GM11168 (cell line): Measurements from ENCODE around the gene TBC1D22B.

Source experiments
- in situ Hi-C: fragments of 300-500 bp; cut with MboI; formaldehyde crosslinking; loops from one replicate; pipeline ENCODE4 v1.12.0; 2022; ENCODE audit warnings: low sequenced_read_pairs; ENCODE audit not compliant: unreplicated experiment

Gene TBC1D22B, protein sequence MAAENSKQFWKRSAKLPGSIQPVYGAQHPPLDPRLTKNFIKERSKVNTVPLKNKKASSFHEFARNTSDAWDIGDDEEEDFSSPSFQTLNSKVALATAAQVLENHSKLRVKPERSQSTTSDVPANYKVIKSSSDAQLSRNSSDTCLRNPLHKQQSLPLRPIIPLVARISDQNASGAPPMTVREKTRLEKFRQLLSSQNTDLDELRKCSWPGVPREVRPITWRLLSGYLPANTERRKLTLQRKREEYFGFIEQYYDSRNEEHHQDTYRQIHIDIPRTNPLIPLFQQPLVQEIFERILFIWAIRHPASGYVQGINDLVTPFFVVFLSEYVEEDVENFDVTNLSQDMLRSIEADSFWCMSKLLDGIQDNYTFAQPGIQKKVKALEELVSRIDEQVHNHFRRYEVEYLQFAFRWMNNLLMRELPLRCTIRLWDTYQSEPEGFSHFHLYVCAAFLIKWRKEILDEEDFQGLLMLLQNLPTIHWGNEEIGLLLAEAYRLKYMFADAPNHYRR

DNA sequence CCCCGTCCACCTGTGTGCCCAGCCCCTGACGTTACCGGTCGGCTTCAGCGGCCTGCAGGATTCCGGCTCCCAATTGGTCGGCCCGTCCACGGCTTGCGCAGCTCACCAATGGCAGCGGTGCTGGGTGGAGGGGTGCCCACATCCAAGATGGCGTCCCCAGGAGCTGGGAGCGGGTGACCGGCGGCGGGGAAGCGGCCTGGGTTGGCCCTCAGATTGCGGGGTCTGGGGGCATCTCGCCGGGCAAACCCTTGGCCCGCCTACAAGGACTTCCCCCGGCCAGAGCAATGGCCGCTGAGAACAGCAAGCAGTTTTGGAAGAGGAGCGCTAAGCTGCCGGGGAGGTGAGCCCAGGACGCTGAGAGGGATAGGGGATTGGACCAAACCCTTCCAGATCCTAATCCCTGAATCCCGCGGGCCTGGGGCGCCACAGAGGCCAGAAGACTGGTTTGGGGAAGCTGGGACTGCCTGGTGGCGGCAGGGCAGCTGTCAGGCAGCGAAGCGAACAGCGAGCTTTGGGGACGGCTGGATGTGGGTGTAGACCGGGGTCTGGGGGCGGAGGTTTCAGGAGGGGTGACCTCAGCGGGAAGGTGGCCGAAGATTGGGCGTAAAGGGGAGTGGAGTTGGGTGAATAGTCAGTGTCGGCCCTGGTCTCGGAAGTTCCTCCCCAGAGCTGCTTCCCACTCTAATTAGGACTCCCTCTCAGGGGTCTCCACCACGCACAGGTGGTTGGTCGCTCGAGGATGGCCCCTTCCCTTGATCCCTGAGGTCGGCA lies at the start of gene TBC1D22B, which contains the start of gene TMEM217:
TSS of gene TBC1D22B (plus strand) at position 139 of the 771 bp plus-strand sequence. CDS start at position 285, 146 bp downstream.
TSS of gene TMEM217 (minus strand) at position 511 of the 771 bp plus-strand sequence. CDS start 39,114 bp downstream, outside the sequence.
- in situ Hi-C loops, result no loop called here

DNA sequence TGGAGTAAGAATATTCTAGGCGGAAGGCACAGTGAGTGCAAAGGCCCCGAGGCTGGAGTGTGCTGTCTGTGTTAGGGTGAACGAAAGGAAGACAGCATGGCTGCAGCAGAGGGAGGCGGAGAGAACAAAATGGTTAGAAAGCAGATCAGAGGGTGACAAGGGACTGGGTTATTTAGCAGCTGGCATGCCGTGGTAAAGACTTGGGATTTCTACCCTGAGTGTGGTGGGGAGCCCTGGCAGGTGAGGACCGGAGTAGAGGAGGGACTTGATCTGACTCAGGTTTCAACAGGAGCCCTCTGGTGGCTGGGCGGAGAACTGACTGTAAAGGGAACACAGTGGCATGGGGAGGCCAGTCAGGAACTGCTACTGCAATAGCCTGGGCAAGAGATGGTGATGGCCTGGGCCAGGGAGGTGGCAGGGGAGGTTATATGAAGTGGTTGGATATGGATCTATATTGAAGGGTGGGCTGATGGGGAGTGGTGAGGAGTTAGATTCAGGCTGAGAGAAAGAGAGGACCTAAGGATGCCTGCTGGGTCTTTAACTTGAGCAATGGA lies 49.6 kb upstream of the TBC1D22B start:
- in situ Hi-C loops, result loop anchor here (25.0 kb wide), 1 partner anchor 321 kb away; the partner anchor contains the start of gene C6orf89

DNA sequence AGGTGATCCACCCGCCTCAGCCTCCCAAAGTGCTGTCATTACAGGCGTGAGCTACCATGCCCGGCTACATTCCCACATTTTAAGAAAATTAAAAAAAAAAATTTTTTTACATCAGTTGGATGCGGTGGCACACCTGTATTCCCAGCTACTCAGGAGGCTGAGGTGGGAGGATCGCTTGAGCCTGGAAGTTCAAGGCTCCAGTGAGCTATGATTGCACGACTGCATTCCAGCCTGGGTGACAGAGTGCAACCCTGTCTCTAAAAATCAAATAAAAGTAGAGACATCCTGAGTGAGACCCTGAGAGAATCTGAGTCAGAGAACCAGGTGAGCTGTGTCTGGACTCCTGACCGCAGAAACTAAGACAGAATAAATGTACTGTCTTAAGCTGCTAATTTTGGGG lies 48.8 kb upstream of the TBC1D22B start:
- in situ Hi-C loops, result loop anchor here (25.0 kb wide), 1 partner anchor 321 kb away; the partner anchor contains the start of gene C6orf89

DNA sequence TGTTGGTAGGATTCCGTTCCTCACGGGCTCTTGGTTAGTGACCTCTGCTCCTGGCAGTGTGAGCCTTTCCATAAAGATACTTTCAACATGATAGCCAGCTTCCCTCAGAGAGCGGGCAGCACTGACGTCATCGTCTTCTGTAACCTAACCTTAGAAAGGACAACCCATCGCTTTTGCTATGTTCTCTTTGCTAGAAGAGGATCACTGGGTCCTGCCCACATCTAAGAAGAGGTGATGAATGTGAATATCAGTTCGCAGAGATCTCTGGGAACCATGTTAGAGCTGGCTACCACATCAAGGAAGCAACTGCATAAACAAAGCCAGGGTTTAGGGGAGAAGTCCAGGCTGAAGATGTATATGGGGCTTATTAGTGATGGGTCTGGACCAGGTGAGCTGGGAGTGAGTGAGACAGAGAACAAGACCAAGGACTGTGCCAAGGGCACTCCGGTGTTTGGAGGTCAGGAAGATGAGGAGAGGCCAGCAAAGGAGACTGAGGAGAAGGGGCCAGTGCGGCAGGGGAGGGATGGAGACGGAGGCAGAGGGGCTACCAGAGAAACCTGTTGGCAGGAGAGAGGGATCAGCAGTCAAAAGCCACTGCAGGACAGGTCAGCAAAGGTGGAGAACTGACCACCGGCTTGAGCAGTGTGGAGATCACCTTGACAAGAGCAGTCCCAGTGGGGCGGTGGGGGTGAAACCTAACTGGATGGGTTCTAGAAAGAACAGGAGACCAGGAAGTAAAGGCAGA lies 47.9 kb upstream of the TBC1D22B start:
- in situ Hi-C loops, result loop anchor here (25.0 kb wide), 1 partner anchor 322 kb away; the partner anchor contains the start of gene C6orf89

DNA sequence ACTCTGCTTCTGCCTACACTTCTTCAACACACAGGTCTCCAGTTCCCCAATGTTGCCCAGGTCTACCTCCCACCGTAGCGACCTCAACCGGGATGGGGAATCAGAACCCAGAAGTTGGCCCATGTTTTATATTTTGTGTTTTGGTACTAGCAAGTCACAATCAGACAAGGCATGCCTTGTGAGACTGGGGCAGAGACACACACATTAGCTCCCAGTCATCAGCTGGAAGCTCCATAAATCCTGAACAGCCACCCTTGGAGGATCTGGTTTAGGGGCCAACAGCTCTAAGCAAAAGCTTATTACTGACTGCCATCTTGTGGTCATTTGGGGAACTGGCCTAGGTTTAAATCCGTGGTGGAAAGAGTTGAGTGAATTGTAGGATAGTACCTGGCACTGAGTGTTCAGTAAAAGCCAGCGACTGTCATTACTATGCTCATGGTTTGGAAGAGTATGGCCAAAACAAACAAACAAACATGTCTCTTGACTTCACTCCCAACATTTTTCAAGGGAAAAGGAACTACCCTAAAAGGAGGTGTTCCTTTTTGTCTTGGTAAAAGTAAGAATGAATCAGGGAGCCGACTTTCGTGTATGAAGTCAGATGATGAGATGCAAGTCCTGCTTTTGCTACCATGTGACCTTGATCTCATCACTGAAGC lies 47.1 kb upstream of the TBC1D22B start:
- in situ Hi-C loops, result loop anchor here (25.0 kb wide), 1 partner anchor 323 kb away; the partner anchor contains the start of gene C6orf89

DNA sequence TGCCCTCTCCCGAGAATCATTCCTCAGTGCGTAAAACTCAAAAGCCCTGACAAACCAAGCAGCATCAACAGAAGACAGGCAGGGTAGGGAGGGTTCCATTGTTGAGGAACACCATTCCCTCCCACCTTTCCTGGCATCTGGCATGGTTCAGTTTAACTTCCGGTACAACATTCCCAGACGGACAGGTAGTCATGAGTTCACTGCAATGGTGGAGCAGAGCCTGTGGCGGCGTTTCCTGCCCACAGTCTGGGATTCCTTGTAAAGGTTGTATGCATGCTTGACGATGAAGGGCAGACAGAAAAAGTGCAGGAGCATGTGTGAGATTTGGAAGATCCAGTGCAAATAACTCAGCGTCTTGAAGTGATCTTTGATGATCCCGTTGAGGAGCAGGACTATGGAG lies 45.3 kb upstream of the TBC1D22B start:
- in situ Hi-C loops, result loop anchor here (25.0 kb wide), 1 partner anchor 325 kb away; the partner anchor contains the start of gene C6orf89

DNA sequence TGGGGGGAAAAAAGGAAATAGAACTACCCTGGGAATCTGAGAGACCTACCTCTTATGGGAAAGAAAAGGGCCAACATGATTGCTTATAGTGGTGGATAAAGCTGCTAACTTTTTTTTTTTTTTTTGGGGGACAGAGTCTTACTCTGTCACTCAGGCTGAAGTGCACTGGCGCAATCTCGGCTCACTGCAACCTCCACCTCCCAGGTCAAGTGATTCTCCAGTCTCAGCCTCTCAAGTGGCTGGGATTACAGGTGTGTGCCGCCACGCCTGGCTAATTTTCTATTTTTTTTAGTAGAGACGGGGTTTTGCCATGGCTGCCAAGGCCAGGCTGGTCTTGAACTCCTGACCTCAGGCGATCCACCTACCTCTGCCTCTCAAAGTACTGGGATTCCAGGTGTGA lies 39.5 kb upstream of the TBC1D22B start:
- in situ Hi-C loops, result loop anchor here (25.0 kb wide), 1 partner anchor 331 kb away; the partner anchor contains the start of gene C6orf89

DNA sequence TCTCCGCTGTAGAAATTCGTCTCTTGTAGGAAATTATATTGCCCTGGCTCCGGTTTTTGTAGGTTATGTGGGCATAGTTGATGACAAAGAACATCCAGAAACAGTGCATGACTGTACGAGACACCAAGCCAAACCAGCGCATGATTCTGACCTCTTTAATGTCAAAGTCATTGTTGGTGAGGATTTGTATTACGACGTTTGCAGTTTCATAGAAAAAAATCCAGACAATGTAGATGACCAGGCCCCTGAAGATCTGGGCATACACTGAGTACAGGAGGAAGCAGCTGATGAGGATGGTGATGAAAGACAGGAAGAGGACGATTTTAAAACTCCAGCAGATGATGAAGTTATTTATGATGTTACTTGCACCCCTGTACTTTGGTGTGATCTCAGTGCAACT lies 39.1 kb upstream of the TBC1D22B start:
- in situ Hi-C loops, result loop anchor here (25.0 kb wide), 1 partner anchor 331 kb away; the partner anchor contains the start of gene C6orf89

DNA sequence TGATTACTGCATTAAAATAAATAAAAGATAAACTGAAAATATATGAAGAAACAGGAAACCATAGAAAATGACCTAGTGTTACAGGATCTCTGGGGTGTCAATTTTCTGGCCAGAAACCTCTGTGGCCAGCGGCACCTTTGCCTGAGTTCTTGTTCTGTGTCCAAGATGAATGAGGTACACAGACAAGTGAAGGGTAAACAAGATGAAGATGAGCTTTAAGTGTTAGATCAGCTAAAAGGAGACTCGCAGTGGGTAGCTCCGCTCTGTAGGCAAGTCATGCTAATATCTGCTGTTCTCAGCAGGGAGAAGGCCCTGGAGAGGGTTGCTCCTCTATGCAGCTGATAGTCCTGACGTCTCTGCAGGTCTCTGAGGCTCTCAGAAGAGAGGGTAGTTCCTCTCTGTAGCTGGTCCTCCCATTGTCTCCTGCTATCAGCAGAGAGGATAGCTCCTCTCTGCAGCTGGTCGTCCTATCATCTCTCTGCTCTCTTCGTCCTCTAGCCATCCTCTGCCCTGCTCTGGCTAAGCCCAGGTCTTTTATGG lies 35.9 kb upstream of the TBC1D22B start:
- in situ Hi-C loops, result loop anchor here (25.0 kb wide), 1 partner anchor 334 kb away; the partner anchor contains the start of gene C6orf89

DNA sequence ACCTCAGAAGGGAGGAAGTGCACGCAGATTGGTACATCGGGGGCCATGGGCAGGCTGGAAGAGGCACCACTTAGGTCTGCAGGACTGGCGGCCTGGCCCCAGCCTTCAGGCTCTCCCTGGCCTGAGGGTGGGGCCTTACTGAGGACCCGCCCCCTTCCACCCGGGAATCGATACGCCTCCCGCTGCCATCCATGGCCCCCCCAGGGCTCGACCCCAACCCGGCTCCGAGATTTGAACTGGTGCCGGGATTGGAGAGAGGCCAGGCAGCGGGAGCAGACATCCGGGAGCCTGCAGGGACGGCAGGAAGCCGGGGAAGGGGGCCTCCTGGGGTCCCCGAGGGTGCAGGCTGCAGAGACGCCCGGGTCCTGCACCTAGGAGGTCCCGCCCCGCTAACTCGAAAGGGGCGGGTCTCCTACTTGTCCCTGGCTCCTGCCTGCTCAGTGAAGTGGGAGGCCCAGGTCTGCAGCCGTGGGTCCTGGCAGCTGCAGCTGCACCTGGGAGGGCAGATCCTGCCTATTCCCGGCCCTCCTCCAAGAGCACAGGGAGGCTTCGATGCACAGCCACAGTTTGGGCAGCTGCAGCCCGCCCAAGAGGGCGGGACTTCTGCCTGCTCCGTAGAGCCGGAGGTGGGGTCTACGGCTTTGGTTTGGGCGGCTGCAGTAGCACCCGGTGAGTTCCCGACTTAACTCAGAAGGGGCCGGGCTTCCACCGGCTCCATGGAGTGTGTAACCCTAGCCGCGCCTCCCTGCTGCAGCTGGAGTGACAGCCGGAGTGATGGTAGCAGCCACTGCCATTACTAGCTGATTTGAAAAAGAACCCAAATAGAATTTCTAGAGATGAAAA lies 35.2 kb upstream of the TBC1D22B start:
- in situ Hi-C loops, result loop anchor here (25.0 kb wide), 1 partner anchor 335 kb away; the partner anchor contains the start of gene C6orf89

DNA sequence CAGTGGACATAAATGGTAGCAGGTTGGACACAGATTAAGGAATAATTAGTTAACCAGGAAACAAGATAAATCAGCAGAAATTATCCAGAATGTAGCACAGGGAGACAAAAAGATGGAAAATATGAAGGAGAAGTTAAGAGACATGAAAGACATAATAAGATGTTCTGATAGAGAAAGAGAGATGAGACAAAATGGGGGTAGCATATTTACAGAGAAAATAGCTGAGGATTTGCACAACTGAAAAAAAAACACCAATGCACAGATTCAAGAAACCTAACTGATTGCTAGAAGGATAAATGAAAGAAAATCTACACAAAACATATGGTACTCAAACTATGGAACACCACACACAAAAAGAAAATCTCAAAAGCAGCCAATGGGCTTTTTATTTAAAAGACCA lies 34.6 kb upstream of the TBC1D22B start:
- in situ Hi-C loops, result loop anchor here (25.0 kb wide), 1 partner anchor 336 kb away; the partner anchor contains the start of gene C6orf89

DNA sequence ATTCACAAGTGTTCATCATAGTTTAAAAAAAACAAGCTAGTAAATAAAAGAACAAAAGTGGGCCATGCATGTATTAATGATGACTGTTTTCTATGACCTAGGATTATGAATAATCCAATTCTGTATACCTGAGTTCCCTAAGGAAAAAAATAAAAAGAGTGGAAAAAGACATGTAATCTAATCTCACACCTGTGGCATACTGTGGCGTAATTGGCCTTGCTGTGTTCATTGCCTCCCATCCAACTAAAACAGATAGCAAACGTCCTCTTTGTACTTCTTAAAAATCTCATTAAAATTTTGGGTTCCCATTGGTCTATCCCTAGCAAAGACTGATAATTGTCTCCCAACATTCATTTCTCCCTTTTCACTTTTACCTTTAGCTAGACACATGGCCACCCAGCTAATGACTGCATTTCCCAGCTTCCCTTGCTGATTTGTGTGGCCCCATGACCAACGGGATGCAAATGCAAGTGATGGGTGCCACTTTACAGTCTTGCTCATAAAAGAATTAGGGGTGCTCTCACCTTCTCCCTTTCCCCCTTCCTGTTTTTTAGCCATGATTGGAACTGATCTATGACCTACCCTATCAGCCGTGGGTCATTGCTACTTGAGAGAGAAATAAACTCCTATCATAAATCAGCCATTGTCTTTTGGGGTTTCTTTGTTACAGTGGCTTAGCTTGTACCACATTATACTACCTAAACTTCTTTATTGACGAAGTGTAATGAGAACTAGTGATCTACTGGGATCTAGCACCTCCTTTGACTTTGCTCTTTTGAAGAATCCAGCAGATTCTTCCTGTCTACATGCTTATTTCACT lies 32.0 kb upstream of the TBC1D22B start:
- in situ Hi-C loops, result no loop called here

DNA sequence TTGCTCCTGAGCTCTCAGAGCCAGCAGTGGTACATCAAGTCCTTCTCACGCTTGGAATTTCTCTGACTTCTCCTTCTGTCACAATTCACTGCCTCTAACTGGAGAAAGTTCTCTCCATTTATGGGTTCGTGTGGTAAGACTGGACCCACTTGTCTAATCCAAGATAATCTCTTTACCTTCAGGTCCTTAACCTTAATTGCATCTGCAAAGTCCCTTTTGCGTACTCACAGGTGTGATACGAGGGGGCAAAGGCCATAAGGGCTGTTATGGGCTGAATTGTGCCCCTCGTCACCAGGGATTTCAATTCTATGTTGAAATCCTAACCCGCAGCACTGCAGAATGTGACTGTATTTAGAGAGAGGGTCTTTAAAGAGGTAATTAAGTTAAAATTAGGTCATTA lies 27.5 kb upstream of the TBC1D22B start:
- in situ Hi-C loops, result no loop called here

DNA sequence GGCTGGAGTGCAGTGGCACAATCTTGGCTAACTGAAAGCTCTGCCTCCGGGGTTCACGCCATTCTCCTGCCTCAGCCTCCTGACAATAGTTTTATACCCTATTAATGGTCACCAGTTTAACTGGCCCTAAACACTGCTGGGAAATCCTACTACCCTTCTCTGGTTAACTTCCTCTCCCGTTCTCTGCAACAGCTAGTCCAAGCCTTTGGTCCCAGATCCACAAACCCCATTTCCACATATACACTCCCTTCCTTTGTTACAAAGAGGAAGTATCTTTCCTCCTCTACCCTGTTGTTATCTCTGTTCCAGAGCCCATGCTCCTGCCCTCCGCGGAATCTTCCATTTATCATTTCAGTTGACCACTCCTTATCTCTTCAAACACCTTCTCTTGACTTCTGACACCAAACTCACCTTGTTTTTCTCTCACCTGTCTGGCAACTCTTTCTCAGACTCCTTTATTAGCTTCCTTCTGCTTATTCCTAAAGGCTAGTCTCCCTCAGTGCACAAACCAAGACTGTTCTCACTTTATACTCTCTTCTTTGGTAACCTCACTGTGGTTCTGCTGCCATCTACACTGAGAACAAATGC lies 25.0 kb upstream of the TBC1D22B start:
- in situ Hi-C loops, result no loop called here

DNA sequence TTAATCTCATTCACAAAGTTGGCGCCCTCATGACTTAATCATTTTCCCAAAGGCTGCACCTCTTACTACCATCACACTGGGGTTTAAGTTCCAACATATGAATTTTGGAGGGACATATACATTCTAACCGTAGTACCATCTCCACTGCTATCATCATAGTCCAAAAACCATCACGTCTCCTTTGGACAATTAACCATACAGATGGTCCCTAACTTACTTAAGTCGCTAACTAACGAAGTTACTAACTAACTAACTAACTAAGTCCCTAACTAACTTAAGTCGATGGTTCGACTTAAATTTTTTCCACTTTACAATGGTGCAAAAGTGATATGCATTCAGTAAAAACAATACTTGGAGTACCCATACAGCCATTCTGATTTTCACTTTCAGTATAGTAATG lies 24.0 kb upstream of the TBC1D22B start:
- in situ Hi-C loops, result no loop called here

DNA sequence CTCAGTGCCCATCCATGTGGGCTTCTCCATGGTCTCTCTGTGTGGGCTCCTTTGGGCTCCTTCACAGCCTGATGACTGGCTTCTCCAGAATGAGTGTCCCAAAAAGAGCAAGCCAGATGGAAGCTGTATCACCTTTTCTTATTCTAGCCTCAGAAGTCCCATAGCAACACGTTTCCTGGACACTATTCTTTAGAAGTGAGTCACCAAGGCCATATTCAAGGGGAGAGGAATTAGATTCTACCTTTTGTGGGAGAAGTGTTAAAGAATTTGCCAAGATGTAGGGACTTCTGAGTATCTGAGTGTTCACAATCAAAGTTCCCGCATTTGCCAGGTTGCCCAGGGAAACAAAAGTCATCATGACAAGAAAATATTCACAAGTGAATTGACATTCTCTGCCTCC lies 20.7 kb upstream of the TBC1D22B start:
- in situ Hi-C loops, result no loop called here
